SKM-1 (cell line): ENCODE data around the gene PAX2.

Experiments used
- DNase-seq: peaks from one replicate; lab custom pipeline; 2025; ENCODE audit not compliant: unreplicated experiment; lab: John Stamatoyannopoulos, UW

Gene PAX2

DNA sequence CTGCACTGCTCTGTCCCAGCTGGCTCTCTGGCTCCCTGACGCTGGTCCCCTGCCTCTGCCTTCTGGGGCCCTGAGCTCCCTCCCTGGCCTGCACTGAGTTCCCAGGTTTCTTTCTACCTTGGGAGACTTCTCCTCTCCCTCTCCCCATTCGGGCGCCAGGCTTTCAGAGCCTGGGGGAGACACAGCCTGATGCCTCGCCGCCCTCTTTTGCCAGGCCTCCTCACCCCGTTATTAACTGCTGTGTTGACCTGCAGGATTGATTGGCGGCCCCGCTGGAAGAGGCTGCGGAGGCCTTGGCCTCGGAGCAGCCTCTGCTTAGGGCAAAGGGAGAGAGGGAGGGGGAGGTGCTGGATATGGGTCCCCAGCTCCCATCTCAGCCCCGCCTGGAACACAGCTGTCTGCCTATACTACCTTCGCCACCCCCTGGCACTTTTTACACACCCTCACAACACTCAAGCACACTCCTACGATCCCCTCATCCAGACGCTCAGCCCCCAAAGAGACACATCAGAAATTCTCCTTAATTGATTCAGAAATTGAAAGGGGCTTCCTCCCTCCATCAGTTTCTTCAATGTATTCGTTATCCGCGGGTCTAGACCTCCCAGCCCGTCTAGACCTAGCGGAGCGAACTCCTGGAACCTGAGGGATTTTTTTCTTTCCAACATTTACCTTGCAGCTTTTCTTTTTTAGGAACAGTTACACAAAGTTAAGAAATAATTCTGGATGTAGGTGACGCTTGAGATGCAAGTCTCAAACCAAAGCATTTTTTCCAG is 7.1 kb upstream of the PAX2 start:
- no peak for DNase-seq

DNA sequence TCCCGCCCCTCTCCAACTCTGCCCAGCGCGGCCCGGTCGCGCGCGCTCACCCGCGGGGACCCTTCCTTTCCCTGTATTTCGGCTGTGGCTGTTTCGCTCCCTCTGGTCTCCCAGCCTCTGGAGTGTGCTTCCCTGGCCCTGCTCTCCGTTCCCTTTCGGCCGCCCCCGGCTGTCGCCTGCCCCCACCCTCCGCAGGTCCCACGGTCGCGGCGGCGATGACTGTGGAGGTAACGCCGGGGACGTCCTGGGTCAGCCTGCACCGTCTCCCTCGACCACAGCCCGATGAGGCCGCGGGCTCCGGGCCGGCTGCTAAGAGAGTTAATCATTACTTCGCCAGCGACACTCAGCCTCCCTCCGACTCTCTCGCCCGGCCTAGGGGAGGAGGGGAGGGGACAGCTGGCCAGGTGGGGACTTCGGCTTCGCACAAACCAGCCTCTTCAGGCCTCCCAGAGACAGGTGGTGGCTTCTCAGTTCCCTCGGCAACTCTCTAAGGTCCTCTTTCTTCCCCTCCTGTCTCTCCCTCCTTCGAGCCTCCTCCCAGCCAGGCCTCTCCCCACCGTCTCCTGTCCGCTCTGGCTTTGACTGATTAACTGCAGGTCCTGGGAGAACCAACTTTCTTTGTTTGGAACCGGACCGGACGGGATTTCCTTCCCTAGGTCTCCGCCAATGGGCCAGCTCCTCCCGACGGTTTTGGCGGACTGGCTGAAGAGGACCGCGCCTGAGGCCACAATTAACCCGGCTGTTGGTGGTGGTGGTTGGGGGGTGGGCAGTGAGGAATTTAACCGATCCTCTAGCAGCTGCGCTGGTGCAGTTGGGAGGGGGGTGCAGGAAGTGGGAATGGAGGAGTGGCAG is 5.6 kb upstream of the PAX2 start:
- no peak for DNase-seq

DNA sequence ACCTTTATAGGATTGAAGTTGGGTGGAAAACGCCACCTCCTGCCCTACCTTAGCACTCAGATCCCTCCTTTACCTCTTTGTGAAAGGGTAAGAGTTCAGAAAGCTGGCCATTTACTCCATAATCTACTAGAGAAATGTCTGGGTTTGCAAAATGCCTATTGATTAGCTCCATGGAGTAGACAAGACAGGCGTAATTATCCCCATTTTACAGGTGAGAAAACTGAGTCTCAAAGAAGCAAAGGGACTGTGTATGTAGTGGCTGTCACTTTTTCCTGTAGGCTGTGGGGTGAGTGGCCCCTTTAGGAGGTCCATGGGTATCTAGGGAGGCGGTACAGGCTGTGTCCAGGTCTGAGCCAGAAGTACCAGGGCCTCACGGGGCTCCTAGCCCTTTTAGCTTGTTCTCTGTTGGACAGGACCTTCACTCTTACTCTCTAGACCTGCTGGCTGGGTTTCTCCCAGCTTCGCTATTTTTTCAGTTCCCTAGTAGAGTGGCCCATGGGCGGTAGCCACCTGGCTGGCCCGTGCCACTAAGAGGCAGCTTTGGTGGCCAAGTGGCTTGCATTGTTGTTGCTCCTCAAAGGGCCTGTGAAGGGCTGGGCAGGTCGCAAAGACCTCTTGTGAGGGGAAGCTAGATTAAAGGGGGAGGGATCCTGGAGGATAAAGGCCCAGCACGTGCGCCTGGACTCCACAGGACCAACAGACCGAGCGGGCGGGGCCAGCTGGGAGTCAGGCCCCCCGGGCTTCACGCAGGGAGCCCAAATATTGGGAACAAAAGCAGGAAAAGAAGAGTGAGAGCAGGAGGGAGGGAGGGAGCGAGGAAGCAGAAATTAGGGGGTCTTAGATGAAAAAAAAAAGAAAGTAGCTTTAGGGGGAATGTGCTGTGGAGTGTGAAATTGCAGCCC is 4.7 kb upstream of the PAX2 start:
- no peak for DNase-seq

DNA sequence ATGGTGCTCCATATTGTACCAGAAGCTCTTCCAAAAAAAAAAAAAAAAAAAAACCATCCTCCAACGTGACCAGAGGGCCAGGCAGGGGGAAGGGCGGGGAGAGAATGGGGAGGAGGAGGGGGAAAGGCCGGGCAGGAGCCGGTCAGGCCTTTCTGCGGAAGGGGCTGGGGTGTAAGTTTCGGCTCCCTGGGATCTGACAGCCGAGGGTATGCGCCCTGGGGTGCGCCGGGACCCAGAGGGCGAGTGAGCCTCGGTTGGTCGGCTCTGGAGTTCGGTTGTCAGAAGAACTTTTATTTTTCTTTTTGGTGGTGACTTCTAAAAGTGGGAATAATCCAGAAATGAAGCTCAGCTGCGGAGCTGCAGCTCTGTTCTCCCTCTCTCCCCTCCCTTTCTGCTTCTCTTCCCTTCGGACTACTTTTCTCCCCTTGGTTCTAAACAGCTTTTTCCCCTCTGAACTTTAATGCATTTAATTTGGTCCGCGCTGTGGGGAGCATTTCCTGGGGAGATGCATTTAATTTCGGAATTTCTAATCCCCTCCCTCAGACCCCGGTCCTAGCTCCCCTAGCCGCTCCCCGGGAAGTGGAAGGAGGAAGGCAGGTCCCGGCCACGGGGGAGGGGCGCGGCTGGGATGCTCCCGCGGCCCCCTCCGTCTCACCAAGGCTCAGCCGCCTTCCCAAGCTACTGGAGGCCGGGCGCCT is 3.9 kb upstream of the PAX2 start:
- no peak for DNase-seq

DNA sequence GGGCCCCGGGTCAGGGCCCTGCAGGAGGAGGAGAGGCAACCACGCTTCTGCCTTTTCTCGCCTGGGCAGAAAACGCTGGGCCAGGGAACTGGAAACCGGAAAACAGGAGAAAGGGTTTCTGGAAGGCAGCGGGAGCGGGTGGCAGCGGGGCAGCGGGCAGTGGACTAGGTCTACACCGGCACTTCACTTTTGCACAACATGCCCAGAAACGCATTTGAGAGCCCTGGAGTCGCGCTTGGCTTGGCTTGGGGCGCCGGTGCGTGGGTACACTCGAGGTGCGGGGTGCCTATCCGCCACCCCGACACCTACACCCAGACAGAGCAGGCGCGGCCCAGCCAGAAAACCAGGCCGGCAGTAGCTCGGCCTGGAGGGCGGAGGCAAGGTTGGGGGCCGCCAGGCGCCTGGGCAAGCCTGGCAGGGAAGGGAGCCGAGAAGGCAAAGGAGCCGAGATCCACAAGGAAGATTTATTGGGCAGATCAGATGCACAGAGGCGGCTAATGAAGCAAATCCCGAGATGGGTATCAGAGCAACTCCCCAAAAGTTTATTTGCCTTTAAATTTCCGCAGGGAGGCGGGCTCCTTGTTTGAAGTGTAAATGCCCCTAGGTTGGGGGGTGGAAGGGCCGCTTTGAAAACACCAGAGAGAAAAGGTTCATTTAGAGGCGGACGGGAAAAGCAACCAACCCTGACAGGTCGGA is 3.2 kb upstream of the PAX2 start:
- no peak for DNase-seq

DNA sequence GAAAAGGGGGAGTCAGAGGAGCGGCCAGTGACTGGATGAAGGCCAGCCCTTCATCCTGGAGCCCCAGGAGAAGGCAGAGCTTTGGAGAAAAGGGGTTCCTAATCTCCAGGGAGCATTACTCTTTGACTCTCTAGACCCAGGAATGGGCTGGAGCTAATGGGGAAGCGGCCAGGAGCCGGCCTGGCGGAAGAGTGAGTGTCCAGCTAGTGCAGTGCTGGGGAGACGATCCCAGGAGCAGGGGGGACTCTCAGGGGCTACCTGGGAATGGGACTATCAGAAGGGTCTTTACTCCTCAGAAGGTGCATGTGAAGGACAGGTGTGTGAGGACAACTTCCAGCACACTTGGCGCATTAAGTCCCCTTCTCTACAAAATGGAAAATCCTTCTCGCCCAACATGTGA is 2.4 kb upstream of the PAX2 start:
- DNase-seq, result no peak

DNA sequence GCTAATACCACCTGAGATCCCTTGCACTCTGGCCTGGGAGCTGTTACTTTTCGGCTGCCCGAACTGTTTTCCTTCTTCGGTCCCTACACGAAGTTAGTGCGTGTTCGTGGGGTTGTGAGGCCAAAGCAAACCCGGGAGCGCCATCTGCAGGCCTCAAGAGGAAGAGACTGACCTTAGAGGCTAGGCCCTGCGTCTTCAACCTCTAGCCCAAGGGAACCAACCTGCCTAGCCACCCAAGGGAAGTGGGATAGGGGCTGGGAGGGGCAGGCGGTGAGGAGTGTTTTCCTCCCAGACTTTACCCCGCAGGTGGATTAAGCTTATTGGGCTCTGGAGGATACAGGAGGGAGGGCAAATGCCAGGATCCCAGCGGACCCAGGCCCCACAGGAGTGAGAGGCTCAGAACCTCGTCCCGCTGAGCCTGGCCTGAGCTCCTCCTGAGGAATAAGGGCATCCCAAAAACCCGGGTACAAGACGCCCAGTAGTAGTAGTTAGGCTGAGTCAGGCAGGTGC is 1.7 kb upstream of the PAX2 start:
- no peak for DNase-seq

DNA sequence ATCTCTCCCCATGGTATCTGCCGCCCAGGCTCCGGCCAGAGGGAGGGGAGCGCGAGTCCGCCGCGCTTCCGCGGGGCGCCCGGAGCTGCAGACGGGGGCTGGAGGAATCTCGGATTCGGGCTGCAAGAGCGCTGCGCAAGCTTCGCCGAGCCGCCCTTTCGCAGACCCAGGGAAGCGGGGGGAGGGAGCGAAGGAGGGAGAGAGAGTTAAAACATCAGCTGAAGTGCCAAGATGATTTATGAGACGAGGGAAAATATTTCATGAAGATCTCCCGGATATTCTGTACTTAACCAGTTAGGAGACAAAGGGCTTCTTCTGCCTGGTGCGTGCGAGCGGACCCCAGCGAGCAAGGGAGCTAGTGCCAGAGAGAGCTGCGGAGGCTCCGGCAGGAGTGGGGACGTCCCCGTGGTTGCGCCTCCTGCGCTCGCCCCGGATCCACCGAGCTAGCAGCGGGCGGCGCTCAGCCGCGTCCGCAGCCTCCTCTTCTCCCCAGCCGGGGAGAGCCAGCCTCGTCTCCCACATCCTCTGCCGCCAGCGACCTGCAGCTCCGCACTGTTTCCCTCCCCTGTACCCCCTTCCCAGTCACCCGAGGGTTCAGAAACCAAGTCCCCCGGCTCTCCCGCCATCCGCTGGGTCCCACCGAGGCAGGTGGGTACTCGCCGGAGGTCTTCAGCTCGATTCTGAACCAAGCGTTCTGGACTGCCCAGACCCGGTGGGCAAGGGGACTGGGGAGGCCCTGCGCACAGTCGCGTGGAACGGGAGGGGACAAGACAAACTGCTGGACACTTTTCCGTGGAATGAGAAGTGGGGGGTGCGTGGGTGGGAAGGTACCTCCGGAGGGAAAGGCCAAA is 1.0 kb upstream of the PAX2 start:
- no peak for DNase-seq

DNA sequence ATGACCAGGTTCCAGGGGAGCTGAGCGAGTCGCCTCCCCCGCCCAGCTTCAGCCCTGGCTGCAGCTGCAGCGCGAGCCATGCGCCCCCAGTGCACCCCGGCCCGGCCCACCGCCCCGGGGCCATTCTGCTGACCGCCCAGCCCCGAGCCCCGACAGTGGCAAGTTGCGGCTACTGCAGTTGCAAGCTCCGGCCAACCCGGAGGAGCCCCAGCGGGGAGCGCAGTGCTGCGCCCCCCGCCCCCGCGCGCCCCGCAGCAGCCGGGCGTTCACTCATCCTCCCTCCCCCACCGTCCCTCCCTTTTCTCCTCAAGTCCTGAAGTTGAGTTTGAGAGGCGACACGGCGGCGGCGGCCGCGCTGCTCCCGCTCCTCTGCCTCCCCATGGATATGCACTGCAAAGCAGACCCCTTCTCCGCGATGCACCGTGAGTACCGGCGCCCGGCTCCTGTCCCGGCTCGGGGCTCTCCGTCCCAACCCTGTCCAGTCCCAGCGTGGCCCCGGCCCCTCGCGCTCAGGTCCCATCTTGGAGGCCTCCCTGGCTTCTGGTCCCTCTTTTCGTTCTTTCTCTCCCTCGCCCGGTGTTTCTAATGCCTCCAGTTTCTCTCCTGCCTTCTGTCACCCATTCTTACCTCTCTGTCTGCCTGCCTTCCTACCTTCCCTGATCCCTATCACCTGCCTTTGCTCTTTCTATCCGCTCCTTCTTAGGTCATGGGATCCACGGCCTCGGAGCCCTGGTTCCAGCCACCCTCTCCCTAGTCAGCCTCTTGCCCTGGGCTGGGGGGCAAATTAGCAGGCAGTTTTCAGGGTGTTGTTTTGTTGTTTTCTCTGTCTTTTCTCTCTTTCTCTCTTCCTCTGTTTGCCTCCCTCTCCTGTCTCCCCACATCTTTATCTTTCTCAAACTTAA is 751 bp downstream of the PAX2 start:
- DNase-seq, result no peak

DNA sequence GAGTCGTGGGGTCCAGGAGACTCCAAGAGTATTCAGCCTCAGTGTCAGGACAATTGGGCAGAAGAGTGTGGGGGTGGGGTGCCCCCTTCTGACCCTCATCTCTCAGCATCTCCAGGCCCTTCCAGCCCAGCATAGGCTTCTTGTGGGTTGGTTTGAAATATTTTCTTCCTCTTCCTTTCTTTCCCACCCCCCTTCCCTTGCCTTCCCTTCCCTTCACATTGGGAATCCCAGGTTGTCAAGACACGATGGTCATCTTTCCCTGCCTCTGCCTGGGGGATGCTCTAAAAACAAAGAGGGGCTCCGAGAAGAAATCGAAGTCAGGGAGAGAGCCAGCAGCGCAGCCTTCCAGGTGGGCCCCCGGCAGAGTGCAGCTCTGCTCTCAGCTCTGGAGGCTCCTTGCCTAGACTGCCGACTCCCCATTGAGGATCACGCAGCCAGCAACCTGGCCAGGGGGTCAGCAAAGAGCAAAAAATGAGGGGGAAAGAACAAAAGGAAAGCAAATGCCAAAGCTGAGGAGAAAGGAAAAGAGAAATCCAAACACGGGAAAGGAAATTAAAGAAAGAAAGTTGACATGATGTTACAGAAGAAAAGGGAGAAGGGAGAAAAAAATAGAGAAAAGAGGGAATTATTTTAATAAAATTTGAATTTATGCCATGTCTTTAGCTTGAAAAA is 1.5 kb downstream of the PAX2 start:
- DNase-seq, result no peak

DNA sequence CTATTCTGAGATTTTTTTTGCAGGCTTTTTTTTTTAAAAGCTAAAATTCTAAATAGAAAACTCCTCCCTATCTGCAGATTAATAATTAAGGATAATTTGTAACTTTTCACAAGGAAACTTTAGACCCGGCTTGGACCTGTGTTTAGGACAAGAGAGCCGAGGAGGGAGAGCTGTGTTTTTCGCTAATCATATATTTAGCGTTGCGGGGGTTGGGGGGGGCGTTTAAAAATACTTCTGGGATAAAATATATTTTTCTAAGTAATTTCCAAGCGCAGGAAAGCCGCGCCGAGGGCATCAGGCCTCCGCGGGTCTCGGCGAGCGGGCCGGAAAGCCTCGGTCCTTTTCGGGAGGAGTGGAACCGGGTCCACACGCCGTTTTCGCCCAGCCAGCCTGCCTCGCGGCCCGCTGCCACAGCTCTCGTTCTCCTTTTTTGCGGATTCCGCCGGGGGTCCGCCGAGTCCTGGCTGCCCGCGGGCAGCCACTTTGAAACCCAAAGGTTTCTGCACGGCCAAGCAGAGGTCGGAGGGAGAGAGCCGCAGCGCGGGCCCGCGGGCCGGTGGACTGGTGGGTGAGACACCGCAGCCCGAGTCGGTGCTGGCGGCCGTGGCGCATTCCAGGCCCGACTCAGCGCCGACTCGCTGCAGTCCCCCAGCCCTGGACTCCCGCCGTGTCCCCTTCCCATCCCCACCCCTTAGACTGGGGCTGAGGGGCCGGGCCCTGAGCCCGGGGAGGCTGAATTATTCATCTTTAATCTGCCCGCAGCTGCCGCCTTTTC is 2.3 kb downstream of the PAX2 start:
- DNase-seq, result no peak

DNA sequence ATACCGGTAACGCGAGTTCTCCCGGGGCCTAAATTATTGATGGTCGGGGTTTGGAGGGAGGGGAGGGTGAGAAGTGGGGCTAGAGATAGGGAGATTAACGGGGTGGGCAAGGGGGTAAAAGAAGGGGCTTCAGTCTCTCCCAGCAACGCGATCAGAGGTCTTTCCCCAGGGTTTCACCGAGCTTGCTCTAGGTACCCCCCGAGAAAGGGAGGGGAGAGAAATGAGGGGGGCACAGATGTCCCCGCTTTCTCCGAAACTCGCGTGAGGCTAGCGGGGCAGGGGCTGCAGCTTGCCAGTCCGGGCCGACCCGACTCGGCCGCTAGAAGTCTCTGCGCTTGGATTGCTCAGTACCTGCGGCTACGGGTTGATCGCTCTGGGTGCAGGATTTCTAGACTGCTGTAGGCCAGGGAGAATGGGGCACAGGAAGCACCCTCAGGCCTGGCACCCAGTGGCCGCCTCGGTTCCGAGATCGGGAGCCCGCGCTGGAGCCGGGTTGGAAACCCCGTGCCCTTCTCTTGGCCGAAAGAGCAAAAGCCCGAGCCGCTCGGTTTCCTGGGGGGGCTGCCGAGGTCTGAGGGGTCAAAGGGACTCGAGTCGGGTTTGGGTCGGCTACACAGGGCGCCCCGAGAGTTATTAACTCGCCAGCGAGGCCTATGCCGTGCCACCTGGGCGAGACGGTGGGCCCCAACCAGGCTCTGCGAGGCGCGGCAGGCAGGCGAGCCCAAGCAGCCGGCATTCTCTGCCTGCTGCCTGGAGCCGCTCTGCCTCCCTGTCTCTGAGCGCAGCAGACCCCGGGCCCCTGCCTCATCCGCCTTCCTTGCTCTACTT is 3.1 kb downstream of the PAX2 start:
- DNase-seq, result no peak

DNA sequence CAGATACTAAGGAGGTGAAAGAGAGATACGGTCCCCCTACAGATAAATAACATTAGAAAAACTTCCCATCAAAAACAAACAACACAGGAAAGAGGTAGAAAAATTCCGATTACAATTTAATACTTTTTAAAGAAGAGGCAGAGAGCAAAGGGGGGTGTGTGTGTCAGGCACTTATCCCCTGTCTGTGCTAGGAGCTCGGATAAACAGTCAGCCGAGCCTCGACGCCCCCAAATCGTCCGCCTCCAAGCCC is 3.6 kb downstream of the PAX2 start:
- no peak for DNase-seq

DNA sequence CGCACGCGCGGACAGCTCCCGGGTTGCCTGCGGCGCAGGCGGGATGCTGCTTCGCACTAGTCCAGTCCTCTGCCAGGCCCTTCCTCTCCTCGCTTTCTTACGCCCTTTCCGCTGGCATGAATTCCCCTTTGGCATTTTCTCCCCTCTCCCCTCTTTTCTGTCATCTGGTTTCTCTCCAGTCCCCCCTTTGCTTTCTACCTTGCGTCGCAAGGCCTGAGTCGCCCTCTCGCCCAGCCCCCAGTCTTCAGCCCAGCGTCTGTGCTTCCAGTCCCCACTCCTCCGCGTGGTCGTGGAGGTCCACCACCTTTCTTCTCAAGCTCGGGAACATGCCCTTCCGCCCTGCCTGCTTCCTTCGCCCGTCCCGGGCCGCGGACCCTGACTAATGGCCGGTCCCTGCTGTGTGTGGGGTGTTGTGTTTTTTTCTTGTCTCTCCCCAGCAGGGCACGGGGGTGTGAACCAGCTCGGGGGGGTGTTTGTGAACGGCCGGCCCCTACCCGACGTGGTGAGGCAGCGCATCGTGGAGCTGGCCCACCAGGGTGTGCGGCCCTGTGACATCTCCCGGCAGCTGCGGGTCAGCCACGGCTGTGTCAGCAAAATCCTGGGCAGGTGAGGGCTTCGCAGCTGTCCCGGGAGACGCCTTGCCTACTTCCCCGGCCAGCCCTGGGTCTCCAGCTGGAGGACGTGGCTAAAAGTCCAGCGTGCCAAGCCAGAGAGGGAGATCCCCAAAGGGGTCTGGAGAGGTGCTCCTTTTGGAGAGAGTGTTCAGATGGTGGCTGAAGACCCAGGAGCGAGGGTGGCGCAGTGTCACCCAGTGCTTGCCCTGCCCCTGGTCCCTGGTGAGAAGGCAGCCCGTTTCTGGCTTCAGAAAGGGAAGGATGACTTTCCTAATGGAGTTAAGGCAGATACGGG is 4.2 kb downstream of the PAX2 start:
- no peak for DNase-seq
